ENCODE measurements around the gene MEST.
"Not testable (repeated sequence)": the region's sequence is repeated elsewhere in the genome, so short reads cannot be mapped to it uniquely, and the experiment has no call there.

The MEST gene, protein sequence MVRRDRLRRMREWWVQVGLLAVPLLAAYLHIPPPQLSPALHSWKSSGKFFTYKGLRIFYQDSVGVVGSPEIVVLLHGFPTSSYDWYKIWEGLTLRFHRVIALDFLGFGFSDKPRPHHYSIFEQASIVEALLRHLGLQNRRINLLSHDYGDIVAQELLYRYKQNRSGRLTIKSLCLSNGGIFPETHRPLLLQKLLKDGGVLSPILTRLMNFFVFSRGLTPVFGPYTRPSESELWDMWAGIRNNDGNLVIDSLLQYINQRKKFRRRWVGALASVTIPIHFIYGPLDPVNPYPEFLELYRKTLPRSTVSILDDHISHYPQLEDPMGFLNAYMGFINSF

DNA sequence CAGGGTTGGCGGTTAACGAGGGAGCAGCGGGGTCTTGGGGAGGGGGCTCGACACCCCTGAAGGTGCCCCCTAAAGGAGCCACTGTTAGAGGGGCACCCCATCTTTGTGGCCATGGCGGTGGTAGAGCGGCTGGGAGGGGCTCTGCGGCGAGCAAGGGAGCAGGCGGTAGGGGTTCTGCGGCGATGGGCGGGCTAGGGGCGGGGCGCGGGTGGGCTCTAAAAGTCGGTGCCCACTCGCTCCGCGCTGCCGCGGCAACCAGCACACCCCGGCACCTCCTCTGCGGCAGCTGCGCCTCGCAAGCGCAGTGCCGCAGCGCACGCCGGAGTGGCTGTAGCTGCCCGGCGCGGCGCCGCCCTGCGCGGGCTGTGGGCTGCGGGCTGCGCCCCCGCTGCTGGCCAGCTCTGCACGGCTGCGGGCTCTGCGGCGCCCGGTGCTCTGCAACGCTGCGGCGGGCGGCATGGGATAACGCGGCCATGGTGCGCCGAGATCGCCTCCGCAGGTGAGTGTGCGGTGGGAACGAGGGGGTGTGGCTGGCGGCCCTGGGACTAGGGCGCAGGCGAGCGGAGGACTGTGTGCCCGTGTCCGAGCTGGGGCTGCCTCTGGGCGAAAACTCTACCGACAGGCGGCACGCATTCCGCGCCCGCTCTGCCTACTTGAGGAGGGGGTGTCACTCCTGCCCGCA is at the start of gene MEST:
MEST (plus strand) TSS at position 245 of the 682 bp plus-strand sequence; CDS start at position 474, 229 bp downstream.
- DNase-seq, result no peak

DNA sequence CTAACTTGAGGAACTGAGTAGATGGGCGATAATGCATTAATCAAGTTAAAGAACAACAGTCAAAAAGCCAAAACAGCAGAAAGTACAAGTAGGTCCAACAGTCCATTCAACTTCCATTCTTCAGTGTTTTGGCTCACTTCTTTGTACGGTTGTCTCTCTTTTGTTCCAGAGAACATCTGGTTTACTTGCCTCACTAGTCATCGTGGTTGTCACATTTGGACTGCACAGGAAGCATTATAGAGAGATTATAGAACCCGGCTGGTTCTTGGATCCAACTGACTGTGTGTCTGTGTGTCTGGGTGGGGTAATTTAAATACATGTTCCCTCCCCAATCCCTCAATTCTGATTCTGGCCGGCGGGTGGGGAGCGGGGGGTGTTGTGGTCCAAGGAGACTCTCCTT is 49.3 kb upstream of the MEST start:
- DNase-seq, result no peak

DNA sequence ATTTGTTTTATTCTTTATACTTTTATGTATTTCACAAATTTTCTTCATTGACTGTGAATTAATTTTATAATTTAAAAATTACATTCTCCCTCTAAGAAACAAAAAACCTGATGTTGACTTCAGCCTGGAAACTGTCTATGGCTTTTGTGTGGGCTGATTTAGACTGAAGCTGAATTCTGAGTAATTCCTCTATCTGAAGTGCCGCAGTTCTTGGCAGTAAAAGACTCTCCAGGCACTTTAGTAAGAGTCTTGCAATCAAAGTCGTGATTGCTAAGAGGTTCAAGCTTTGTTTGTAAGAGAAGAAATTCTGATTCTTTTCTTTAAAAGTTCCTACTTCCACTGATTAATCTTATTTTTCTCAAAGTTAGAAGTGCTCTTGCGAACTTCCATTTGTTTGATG is 47.7 kb upstream of the MEST start:
- DNase-seq, result no peak

DNA sequence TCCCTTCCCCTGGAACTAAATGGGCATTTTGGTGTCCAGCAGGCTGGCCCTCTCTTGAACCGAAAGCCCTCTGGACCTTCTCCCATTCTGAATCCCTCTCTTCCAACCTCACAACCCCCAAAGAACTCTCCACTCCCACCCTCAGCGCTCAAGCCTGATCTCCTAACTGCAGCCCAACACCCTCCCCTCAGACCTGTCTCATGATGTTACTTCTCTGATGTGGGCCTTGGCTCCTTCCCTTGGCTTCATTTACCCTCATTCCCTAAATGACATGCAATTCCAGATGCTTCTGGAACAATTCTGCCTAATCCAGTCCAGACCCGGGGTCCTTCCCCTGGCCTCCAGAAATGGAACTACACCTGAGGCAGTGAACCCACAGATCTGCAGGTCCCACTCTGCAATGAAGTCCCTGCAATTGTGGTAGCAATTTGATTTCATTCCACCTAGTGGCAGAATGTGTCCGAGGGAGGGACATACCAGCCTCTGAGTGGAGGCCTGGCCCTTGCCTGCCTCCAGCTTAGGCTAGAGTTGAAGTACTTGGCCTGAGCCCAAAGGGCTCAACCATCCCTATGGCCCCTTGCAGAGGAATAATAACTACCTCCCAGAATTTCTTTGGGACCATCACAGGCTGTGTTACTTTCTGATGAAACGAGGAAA is 47.0 kb upstream of the MEST start:
- DNase-seq, result no peak

DNA sequence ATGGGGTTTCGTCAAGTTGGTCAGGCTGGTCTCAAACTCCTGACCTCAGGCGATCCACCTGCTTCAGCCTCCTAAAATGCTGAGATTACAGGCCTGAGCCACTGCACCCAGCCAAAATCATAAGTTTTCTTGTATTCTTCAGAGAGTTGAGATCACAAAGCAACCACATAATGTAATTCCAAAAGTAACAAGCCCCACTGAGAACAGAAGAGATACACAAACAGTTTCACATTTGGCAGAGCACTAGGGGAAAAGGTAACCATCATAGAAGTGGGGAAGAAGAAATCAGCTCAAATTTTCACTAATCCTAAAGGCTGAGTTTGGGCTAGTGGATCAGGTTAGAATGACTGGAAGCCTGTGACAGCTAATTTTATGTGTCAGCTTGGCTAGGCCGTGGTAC is 45.6 kb upstream of the MEST start:
- DNase-seq, result no peak

DNA sequence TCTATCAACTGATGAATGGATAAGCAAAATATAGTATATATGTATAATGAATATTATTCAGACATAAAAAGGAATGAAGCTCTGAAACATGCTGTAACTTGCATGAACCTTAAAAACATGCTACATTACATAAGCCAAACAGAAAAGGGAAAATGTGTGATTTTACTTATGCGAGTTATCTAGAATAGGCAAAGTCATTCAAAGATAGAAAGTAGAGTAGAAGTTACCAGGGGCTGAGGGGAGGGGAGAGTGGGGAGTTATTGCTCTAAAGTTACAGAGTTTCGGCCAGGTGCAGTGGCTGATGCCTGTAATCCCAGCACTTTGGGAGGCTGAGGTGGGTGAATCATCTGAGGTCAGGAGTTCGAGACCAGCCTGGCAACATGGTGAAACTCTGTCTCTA is 40.5 kb upstream of the MEST start:
- not testable (repeated sequence) for DNase-seq

DNA sequence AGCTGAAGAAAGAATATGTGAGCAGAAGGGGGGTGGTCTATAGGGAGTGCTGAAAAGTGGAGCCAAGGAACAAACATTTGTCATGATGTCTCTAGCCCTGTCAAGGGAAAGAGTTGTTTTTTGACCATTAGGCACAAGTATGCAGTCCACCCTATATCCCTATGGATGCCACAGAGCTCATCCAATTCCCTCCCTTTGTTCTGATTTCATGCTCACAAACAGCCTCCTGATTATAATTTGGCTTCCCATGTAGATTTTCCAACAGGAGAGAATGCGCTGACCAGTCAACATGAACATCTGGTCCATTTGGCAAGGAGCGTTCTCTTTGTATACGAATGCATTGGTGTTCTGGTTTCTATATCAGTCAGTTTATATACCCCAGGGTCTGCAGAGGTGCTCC is 38.9 kb upstream of the MEST start:
- DNase-seq, result no peak

DNA sequence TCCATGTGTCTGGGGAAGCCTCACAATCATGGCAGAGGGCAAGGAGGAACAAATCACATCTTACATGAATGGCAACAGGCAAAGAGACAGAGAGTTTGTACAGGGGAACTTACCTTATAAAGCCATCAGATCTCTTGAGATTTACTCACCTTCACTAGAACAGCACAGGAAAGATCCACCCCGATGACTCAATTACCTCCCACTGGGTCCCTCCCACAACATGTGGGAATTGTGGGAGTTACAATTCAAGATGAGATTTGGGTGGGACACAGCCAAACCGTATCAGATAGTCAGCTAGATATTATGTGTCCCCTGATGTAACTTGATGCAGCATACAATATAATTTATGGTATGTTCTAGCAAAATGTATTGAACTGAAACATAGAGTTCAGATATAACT is 36.9 kb upstream of the MEST start:
- DNase-seq, result no peak

DNA sequence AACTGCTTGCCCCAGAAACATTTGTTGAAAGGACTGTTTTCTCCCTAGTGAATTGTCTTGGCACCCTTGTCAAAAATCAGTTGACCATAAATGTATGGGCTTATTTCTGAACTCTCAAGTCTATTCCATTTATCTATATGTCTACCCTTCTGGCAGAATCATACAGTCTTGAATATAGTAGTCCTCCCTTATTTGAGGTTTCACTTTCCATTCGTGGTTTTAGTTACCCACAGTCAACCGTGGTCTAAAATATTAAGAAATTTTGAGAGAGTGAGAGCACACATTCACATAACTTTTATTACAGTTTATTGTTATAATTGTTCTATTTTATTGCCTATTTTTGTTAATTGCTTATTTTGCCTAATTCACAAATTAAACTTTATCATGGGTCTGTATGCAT is 33.6 kb upstream of the MEST start:
- DNase-seq, result no peak

DNA sequence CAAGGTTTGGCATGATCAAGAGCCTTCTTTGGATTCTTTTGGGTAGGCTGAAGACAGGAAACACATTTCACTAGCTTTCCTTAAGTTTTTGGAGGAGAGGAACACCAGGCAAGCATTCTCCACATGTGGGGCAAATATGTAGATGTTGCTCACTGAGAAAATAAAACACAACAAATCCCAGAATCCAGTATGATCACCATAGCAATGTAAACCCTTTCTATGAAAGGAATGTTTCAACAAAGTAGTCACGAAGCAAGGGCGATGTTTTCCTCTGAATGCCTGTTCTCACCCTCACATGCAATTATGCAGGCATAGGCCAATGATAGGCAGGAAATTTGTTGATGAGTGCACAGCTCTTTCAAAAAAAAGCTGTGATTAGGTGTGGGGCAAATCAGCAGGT is 30.6 kb upstream of the MEST start:
- no peak for DNase-seq

DNA sequence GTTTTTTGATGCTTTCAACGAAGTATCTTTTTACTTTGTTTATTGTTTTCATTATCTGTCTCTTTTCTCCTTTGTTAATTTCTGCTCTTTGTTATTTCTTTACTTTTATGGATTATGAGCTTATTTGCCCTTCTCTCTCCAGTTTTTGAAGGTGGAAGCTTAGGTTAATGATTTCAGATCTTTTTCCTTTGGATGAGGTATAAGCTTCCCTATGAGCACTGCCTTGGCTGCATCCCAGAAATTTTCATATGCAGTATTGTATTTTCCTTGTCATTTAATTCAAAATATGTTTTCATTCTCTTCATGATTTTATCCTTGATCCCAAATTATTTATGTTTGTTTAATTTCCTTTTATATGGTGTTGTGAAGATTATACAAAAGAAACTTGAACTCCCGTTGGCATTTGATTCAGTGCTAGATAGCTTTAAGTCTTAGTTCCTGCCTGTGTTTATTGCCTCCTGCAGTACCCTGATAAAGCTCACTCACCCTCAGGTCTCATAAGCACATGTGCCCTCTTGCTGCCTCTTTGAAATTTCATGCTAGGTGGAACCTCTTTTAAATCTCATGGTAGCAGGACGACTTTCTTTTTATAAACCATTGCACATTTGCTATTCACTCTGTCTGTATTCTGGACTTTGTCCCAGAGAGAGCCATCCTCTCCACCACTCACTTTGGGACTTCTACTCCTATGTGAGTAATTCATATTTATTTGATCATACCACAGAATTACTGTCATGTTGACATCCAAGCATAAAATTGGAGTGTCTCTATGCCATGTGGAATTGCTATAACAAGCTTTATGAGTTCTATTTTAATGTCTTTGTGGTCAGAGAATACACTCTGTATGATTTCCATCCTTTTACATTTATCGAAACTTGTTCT is 28.1 kb upstream of the MEST start:
- DNase-seq, result no peak

DNA sequence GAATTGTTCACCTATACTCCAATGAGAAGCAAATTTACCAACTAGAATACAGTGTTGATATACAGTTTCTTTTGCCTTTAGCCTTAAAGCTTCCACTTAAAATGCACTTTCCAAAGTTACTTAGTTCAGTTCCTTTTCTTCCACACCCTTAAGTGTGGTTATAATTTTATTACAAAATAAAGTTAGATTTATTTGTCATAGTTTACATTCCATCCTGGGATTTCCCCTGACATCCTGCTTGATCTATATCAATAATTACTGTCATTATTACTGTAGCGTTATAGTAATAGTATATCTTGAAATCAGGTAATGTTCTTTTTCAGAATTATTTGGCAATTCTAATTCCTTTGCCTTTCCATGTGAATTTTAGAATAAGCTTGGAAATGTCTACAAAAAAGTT is 23.3 kb upstream of the MEST start:
- no peak for DNase-seq

DNA sequence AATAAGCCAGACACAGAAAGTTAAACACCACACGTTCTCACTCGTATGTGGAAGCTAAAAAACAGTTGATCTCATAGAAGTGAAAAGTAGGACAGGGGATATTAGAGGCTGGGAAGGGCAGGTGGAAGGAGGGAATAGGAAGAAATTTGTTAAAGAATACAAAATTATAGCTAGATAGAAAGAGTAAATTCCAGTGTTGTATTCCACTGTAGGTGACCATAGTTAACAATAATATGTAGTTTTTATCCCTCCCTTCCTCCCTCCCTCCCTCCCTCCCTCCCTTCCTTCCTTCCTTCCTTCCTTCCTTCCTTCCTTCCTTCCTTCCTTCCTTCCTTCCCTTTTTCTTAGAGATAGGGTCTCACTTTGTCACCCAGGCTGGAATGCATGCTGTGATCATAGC is 19.9 kb upstream of the MEST start:
- no peak for DNase-seq

DNA sequence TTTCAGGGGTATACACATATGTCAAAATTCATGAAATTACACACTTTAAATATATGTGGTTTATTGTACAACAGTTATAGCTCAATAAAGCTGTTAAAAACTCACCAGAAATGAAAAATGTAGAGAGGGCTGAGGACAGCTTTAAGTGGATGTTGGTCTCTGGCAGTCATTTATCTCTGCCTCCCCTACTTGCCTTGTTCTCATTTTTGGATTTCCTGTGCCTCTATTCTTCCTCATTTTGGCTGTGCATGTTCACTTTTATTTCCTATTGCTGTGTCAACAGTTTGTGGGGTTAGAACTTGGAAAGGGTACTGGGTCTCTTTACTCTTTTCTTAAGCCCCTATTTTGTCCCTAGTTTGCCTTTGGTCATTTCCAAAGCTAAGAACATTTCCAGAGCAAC is 18.6 kb upstream of the MEST start:
- DNase-seq, result no peak

DNA sequence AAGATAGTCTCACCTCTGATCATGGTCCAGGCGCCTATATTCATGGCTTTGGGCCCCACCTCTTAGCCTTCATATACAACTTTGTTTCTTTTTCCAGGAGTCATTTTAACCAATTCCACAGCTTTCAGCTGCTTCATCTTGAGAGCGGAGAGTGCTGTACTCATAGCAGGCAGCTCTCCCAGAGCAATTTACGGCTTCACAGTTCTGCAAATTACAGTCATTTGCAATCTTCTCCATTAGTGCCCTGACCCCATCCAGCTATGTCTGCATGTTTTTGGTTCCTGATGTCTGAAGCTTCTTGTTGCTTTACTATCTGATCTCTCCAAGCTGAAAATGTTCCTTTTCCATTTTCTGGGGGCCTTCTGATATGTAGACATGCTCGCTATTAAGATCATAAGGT is 18.0 kb upstream of the MEST start:
- DNase-seq, result no peak

DNA sequence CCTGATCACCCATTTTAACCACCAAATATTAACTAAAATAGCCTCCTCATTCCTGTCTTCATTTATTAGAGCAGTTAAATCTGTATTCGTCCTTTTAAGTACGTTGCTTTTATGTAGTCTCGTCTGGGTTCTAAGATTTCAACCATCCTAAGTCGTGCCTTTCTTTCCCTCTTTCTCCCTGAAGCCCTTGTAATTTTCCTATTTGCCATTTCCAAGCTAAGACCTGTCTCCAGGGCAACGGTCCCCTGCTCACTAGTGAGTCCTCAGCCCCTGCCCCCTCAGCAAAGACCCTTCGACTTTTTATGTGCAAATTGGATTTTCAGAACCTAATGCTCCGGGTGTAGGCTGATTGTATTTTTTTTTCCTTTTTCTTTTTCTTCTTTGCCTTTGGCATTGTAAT is 16.1 kb upstream of the MEST start:
- no peak for DNase-seq

DNA sequence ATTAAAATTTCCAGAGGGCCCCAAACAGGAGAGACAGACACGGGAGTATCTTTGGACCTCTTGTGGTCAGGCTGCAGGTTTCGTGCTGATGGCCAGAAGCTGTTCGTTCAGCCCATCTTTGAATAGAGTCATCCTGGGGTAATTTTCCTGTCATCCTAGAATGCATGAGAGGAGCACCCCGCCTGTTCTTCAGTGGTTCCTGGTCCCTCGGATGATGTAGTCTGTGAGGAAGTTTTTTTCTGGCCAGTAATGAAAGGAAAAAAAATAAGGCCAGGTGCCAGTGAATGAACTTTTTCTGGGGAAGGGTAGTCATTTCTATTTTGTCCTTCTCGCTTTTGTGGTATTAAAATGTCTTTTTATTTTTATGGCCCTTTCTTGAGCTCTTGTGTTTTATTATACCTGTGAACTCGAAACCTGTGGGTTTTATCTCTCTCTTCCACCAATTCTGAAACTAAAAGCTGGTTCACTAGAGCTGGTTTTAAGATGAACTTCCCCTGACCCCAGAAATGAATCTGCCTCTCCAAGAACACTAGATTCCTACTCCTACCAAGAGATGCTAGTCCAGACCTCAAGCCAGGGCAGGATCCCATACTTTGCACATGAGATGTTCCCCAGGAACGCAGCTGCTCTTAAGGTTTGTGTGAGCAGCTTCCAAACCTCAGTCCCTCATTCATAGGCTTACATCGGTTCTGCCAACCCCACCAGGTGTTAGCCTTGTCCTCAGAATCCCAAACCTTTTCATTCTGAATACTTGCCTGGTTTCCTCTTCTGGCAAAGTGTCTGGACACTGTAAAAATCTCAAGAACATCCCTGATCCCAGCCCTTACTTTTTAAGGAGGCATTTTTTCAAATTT is 15.4 kb upstream of the MEST start:
- no peak for DNase-seq

DNA sequence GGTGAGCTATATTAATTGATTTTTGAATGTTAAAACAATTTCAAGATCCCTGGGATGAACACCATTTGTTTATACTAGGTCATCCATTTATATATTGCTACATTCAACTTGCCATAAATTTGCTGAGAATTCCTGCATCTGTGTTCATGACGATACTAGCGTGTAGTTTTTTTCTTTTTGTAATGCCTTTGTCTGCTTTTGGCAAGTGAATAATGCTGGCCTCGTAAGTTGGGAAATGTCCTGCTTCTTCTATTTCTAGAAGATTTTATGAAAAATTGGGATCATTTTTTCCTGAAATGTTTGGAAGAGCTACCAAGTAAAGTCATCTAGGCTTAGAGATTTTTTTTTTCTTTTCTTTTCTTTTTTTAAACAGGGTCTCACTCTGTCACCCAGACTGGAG is 12.9 kb upstream of the MEST start:
- no peak for DNase-seq

DNA sequence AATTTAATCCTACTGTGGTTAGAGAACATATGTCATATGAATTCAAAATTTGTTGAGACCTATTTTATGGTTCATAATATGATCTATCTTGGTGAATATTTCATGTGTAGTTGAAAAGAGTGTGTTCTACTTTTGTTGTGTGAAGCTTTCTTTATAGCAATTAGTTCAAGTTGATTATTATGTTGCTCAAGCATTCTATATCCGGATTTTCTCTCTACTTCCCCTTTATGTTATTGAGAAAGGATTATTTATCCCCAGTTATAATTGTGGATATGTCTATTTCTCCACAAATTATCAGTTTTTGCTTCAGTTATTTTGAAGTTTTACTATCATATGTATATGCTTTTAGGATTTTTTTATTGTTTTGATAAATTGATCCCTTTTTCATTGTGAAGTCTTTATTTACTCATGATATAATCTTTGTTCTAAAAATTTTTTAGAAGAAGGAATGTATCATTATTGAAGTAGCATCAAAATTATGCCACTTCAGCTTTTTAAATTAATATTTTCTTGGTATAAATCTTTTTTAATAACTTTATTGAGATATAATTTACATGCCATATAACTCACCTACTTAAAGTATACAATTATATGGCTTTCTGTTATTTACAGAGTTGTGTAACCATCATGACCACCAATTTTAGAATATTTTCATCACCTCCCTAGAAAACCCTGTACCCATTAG is 12.0 kb upstream of the MEST start:
- no peak for DNase-seq

DNA sequence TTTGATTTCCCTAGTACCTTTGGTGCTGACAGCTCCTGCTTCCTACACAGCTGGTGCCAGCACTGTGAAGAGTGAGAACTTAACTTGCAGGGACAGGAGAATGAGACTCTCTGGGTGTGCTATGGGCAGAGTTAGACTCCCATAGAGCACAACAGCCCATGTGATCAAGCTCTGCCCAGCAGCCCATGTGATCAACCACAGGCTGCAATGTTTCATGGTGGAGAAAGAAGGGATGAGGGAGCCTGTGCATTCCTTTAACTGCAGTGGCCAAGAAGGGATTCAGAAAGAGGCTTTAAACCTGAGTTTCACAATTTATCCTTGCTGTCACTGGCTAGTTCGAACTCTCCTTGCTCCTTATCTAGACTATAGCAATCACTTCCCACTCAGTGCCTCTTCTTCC is 10.0 kb upstream of the MEST start:
- no peak for DNase-seq

DNA sequence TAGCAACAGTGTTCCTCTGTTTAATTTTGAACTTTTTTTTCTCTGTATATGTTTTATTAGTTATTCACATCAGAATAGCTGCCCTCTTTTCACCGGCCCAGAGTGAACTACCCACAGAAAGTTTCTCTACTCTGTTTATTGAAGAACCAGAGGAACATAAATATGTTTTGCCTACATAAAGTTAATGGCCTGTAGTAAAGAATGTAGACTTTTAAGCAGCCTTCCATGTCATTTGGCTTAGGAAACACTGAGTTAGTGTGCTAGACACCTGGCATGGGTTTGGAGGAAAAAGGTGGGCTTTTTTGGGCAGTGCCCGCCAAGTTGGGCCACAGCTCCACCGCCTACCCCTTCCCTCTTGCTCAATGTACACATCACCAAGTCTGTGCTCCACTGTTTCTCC is 8.9 kb upstream of the MEST start:
- DNase-seq, result no peak

DNA sequence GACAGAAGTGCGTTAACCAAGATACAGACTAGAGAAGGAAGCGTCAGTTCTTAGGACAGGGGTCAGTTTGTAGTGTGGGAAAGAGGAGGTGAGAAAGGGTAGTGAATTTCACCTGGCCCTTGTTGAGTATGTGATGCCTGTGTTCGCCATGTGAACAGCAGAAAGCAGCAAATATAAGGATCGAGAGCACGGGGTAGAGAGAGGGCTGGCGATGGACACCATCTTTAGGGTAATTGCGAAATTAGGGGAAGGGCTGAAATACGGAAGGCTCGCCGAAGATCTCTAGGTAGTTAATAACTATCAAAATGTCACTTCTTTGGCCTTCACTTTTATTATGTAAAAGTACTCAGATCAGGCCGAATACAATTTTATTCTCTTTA is 6.2 kb upstream of the MEST start:
- no peak for DNase-seq
